HEK293 (cell line): Measurements from ENCODE around the gene SIGLEC12.
"Not testable (repeated sequence)": the region's sequence is repeated elsewhere in the genome, so short reads cannot be mapped to it uniquely, and the experiment has no call there.

Experiments
- CTCF ChIA-PET: fragments of 350-600 bp; formaldehyde crosslinking; extraction: SDS; loops from one replicate; lab custom pipeline; 2021; ENCODE audit warnings: antibody characterized with exemption; lab: Yijun Ruan, JAX
- POLR2A ChIA-PET: fragments of 300-600 bp; formaldehyde crosslinking; extraction: SDS; loops from one replicate; lab custom pipeline; 2020; ENCODE audit warnings: antibody characterized with exemption, inconsistent platforms; lab: Yijun Ruan, JAX
- H3K27ac ChIP-seq: fragments of 200-500 bp; sonication (Bioruptor generic); 2 replicates; pipeline ENCODE4 v1.5.1; 2014; ENCODE audit warnings: low read depth, low read length, control low read depth, inconsistent platforms; ENCODE audit errors: extremely low read depth
- H3K36me3 ChIP-seq, 2 experiments: fragments of 200-500 bp in 1 of 2; sonication (Bioruptor generic) in 1 of 2; 1 replicate in 1 of 2; 2 replicates in 1 of 2; pipeline ENCODE4 v1.5.1; 2014 to 2017; ENCODE audit warnings: inconsistent platforms in 2 of 2, low read length in 2 of 2; ENCODE audit not compliant: control insufficient read depth in 2 of 2, insufficient read depth in 1 of 2
- H3K4me1 ChIP-seq: fragments of 200-500 bp; sonication (Bioruptor generic); 2 replicates; pipeline ENCODE4 v1.5.1; 2014; ENCODE audit warnings: mild to moderate bottlenecking, low read length, inconsistent platforms; ENCODE audit not compliant: control insufficient read depth, insufficient read depth
- H3K4me3 ChIP-seq: 2 replicates; pipeline ENCODE4 v1.5.1; 2011; ENCODE audit warnings: low read depth, mild to moderate bottlenecking, control low read depth, low read length, moderate library complexity
- H3K9me3 ChIP-seq: fragments of 200-500 bp; sonication (Bioruptor generic); 2 replicates; pipeline ENCODE4 v1.5.1; 2014; ENCODE audit warnings: low read depth, low read length, inconsistent platforms; ENCODE audit not compliant: control insufficient read depth, insufficient read depth
- GLI4 ChIP-seq: fragments of 450-650 bp; formaldehyde crosslinking; IDR thresholded peaks from 2 replicates; pipeline ENCODE4 v1.5.1; 2016; ENCODE audit warnings: missing biosample characterization, missing genetic modification characterization
- MYNN ChIP-seq: fragments of 450-650 bp; formaldehyde crosslinking; IDR thresholded peaks from 2 replicates; pipeline ENCODE4 v1.5.1; 2016; ENCODE audit warnings: missing biosample characterization, missing genetic modification characterization, borderline replicate concordance
- PRDM1 ChIP-seq: fragments of 450-650 bp; formaldehyde crosslinking; IDR thresholded peaks from 2 replicates; pipeline ENCODE4; 2016; ENCODE audit warnings: missing biosample characterization, missing genetic modification characterization
- SCRT2 ChIP-seq: fragments of 450-650 bp; formaldehyde crosslinking; IDR thresholded peaks from 2 replicates; pipeline ENCODE4 v1.5.1; 2016; ENCODE audit warnings: missing biosample characterization, missing genetic modification characterization
- ZBTB8A ChIP-seq: fragments of 450-650 bp; formaldehyde crosslinking; IDR thresholded peaks from 2 replicates; pipeline ENCODE4 v1.5.1; 2016; ENCODE audit warnings: missing biosample characterization, missing genetic modification characterization
- ZFP69B ChIP-seq: fragments of 450-650 bp; formaldehyde crosslinking; IDR thresholded peaks from 2 replicates; pipeline ENCODE4 v1.5.1; 2016; ENCODE audit warnings: missing biosample characterization, missing genetic modification characterization
- ZNF133 ChIP-seq: fragments of 450-650 bp; formaldehyde crosslinking; IDR thresholded peaks from 2 replicates; pipeline ENCODE4 v1.5.1; 2016; ENCODE audit warnings: missing biosample characterization, missing genetic modification characterization
- ZNF146 ChIP-seq: fragments of 450-650 bp; formaldehyde crosslinking; IDR thresholded peaks from 2 replicates; pipeline ENCODE4 v1.5.1; 2016; ENCODE audit warnings: missing biosample characterization, missing genetic modification characterization
- ZNF510 ChIP-seq: fragments of 450-650 bp; formaldehyde crosslinking; IDR thresholded peaks from 2 replicates; pipeline ENCODE4 v1.5.1; 2018; ENCODE audit warnings: mild to moderate bottlenecking, missing genetic modification characterization, missing biosample characterization; ENCODE audit not compliant: insufficient replicate concordance
- ZNF624 ChIP-seq: fragments of 450-650 bp; formaldehyde crosslinking; IDR thresholded peaks from 2 replicates; pipeline ENCODE4 v1.5.1; 2017; ENCODE audit warnings: missing biosample characterization, missing genetic modification characterization
- ZNF660 ChIP-seq: fragments of 450-650 bp; IDR thresholded peaks from 2 replicates; pipeline ENCODE4 v1.5.1; 2018; ENCODE audit warnings: missing biosample characterization, mild to moderate bottlenecking, missing genetic modification characterization
- ZNF670 ChIP-seq: fragments of 450-650 bp; formaldehyde crosslinking; IDR thresholded peaks from 2 replicates; pipeline ENCODE4 v1.5.1; 2016; ENCODE audit warnings: missing biosample characterization, missing genetic modification characterization, low read depth
- ZNF701 ChIP-seq: fragments of 450-650 bp; formaldehyde crosslinking; IDR thresholded peaks from 2 replicates; pipeline ENCODE4 v1.5.1; 2016; ENCODE audit warnings: missing biosample characterization, missing genetic modification characterization
- ZNF707 ChIP-seq: fragments of 450-650 bp; formaldehyde crosslinking; IDR thresholded peaks from 2 replicates; pipeline ENCODE4 v1.5.1; 2016; ENCODE audit warnings: missing biosample characterization, missing genetic modification characterization
- TF ChIP-seq, protein P1 (sequence below): fragments of 450-650 bp; formaldehyde crosslinking; IDR thresholded peaks from 2 replicates; pipeline ENCODE4 v1.5.1; 2016; ENCODE audit warnings: missing biosample characterization, missing genetic modification characterization
- TF ChIP-seq, protein P2 (sequence below): fragments of 450-650 bp; formaldehyde crosslinking; IDR thresholded peaks from 2 replicates; pipeline ENCODE4 v1.5.1; 2016; ENCODE audit warnings: missing biosample characterization, missing genetic modification characterization, low read depth
- TF ChIP-seq, protein P3 (sequence below): fragments of 450-650 bp; formaldehyde crosslinking; IDR thresholded peaks from 2 replicates; pipeline ENCODE4 v1.5.1; 2017; ENCODE audit warnings: missing biosample characterization, mild to moderate bottlenecking, missing genetic modification characterization, moderate library complexity
- TF ChIP-seq, protein P4 (sequence below): fragments of 450-650 bp; formaldehyde crosslinking; IDR thresholded peaks from 2 replicates; pipeline ENCODE4 v1.5.1; 2016; ENCODE audit warnings: missing biosample characterization, missing genetic modification characterization
- TF ChIP-seq, protein P5 (sequence below): fragments of 450-650 bp; formaldehyde crosslinking; IDR thresholded peaks from 2 replicates; pipeline ENCODE4; 2016; ENCODE audit warnings: missing biosample characterization, missing genetic modification characterization

Gene SIGLEC12

DNA sequence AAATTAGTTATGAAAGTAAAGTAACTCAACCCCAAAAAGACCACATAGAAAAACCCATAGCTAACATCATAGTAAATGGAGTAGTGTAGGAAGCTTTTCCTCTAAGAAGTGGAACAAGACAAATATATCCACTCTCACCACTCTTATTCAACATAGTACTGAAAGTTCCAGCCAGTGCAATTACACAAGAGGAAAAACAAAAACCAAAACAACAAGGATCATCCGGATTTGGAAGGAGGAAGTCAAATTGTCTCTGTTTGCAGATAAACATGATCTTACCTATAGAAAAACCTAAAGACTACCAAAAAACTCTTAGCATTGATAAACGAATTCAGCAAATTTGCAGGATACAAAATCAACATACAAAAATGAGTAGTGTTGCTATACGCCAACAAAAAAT lies 34.9 kb downstream of the SIGLEC12 start:
- CTCF ChIA-PET, result interaction anchor here (1.2 to 1.6 kb wide), 2 partner anchors 187 to 190 kb away, joined by 3 to 7 read pairs; no protein-coding TSS in a partner anchor
- H3K4me1 ChIP-seq, result no peaks in the 10 kb centered on the region
- TF ChIP-seq, protein P1, sequence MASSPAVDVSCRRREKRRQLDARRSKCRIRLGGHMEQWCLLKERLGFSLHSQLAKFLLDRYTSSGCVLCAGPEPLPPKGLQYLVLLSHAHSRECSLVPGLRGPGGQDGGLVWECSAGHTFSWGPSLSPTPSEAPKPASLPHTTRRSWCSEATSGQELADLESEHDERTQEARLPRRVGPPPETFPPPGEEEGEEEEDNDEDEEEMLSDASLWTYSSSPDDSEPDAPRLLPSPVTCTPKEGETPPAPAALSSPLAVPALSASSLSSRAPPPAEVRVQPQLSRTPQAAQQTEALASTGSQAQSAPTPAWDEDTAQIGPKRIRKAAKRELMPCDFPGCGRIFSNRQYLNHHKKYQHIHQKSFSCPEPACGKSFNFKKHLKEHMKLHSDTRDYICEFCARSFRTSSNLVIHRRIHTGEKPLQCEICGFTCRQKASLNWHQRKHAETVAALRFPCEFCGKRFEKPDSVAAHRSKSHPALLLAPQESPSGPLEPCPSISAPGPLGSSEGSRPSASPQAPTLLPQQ (tag by site-specific recombination), result no peak
- TF ChIP-seq, all 188 proteins: peak for 0
- H3K36me3 ChIP-seq, result no peaks in the 10 kb centered on the region
- H3K9me3 ChIP-seq, result no peaks in the 10 kb centered on the region
- no peak overlapping the region for H3K4me3 ChIP-seq
- no peak overlapping the region for H3K27ac ChIP-seq
- POLR2A ChIA-PET, result no interaction called here

DNA sequence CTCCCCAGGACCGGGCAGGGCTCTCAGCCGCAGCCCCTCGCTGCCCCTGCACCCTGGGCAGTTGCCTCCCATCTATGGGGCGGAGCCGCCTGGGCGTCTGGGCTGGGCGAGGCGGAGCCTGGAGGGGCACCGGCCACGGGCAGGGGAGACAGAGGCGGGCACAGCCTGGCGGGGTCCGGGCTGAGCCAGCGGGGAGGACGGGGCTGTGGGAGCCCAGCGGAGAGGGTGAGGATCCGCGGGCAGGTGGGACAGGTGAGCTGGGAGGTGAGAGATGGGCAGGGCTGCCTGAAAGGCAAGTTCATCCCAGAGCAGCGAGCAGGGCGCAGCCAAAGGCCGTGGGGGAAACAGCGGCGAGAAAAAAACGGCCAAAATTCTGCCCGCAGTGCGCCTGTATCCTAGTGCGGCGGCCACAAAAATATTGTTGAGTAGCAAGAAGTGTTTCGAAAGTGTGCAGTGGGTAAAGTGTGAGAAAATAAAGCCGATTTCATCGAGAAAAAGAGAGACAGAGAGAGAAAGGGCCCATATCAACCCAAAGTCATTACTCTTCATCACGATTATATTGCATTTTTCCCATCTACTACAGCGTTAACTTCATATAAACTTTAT lies 37.5 kb downstream of the SIGLEC12 start:
- H3K9me3 ChIP-seq, H3K36me3 ChIP-seq, H3K4me3 ChIP-seq, H3K4me1 ChIP-seq, H3K27ac ChIP-seq, POLR2A ChIA-PET, CTCF ChIA-PET: not testable (repeated sequence)

DNA sequence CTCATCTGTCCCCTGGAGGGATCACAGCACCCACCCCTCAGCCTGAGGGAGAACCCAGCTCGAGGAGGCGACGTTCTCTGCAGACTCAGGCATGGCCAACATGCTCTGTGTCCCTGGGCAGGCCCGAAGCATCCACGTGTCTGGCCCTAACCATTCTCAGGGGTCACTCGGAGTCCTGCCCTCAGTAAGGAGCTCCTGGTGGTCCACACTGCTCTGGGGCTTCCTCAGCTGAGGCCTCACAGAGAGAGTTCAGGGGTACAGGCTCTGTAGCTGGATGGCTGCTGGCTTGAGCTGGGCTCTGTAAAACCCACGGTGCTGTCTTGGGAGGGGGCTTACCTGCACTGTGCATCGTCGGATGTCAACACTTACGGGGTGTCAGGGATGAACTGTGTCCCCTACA lies 38.9 kb downstream of the SIGLEC12 start:
- TF ChIP-seq GLI4, result no peak
- TF ChIP-seq, protein P2, sequence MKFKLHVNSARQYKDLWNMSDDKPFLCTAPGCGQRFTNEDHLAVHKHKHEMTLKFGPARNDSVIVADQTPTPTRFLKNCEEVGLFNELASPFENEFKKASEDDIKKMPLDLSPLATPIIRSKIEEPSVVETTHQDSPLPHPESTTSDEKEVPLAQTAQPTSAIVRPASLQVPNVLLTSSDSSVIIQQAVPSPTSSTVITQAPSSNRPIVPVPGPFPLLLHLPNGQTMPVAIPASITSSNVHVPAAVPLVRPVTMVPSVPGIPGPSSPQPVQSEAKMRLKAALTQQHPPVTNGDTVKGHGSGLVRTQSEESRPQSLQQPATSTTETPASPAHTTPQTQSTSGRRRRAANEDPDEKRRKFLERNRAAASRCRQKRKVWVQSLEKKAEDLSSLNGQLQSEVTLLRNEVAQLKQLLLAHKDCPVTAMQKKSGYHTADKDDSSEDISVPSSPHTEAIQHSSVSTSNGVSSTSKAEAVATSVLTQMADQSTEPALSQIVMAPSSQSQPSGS, result no peak
- no peak for TF ChIP-seq ZNF146 (tag by site-specific recombination)
- TF ChIP-seq ZNF707 (tag by site-specific recombination), result no peak
- no peak for TF ChIP-seq ZNF670 (tag by site-specific recombination)
- TF ChIP-seq ZNF510 (tag by site-specific recombination), result no peak
- no peak for TF ChIP-seq ZBTB8A (tag by site-specific recombination)
- no peak for TF ChIP-seq ZNF701 (tag by site-specific recombination)
- TF ChIP-seq ZNF660, result no peak
- no peak for TF ChIP-seq PRDM1 (tag by site-specific recombination)
- TF ChIP-seq MYNN, result no peak
- no peak for TF ChIP-seq ZNF624 (tag by site-specific recombination)
- TF ChIP-seq, protein P3, sequence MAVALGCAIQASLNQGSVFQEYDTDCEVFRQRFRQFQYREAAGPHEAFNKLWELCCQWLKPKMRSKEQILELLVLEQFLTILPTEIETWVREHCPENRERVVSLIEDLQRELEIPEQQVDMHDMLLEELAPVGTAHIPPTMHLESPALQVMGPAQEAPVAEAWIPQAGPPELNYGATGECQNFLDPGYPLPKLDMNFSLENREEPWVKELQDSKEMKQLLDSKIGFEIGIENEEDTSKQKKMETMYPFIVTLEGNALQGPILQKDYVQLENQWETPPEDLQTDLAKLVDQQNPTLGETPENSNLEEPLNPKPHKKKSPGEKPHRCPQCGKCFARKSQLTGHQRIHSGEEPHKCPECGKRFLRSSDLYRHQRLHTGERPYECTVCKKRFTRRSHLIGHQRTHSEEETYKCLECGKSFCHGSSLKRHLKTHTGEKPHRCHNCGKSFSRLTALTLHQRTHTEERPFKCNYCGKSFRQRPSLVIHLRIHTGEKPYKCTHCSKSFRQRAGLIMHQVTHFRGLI (tag by site-specific recombination), result no peak
- TF ChIP-seq, protein P4, sequence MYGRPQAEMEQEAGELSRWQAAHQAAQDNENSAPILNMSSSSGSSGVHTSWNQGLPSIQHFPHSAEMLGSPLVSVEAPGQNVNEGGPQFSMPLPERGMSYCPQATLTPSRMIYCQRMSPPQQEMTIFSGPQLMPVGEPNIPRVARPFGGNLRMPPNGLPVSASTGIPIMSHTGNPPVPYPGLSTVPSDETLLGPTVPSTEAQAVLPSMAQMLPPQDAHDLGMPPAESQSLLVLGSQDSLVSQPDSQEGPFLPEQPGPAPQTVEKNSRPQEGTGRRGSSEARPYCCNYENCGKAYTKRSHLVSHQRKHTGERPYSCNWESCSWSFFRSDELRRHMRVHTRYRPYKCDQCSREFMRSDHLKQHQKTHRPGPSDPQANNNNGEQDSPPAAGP (tag by site-specific recombination), result no peak
- TF ChIP-seq, protein P5, sequence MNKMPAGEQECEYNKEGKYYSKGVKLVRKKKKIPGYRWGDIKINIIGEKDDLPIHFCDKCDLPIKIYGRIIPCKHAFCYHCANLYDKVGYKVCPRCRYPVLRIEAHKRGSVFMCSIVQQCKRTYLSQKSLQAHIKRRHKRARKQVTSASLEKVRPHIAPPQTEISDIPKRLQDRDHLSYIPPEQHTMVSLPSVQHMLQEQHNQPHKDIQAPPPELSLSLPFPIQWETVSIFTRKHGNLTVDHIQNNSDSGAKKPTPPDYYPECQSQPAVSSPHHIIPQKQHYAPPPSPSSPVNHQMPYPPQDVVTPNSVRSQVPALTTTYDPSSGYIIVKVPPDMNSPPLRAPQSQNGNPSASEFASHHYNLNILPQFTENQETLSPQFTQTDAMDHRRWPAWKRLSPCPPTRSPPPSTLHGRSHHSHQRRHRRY, result no peak
- TF ChIP-seq ZNF133 (tag by site-specific recombination), result no peak
- TF ChIP-seq ZFP69B (tag by site-specific recombination), result no peak
- TF ChIP-seq SCRT2, result no peak
- Histone ChIP-seq H3K4me3 (no peak overlapping the region), H3K4me1 (no peaks in the 10 kb centered on the region), H3K27ac (no peak overlapping the region), H3K36me3 (no peaks in the 10 kb centered on the region), H3K9me3 (no peaks in the 10 kb centered on the region)
- POLR2A ChIA-PET, result no interaction called here
- CTCF ChIA-PET, result interaction anchor here (0.9 to 3.9 kb wide), 3 partner anchors 9 to 146 kb away, joined by 4 to 21 read pairs (median 5); no protein-coding TSS in a partner anchor
